K562 (cell line): ENCODE measurements around the gene DPY19L1.
"Not testable (repeated sequence)": the region's sequence is repeated elsewhere in the genome, so short reads cannot be mapped to it uniquely, and the experiment has no call there.

Experiments
- CTCF ChIP-seq, 3 experiments: IDR thresholded peaks in 2 of 3; conservative IDR thresholded peaks in 1 of 3; 2 replicates each; pipeline ENCODE4 v1.5.1; 2011 to 2012; ENCODE audit warnings: low read length in 3 of 3, mild to moderate bottlenecking in 3 of 3, control low read depth in 2 of 3, improper control_type of control experiment in 1 of 3, inconsistent platforms in 1 of 3, low read depth in 1 of 3, mixed read lengths in 1 of 3, moderate library complexity in 1 of 3; ENCODE audit not compliant: insufficient read depth in 2 of 3
- HDAC2 ChIP-seq: fragments of 450-650 bp; IDR thresholded peaks from 2 replicates; pipeline ENCODE4 v1.6.1; 2016; ENCODE audit warnings: mild to moderate bottlenecking
- SP2 ChIP-seq: IDR thresholded peaks from 2 replicates; pipeline ENCODE4 v1.6.1; 2011; ENCODE audit warnings: mild to moderate bottlenecking, low read depth, low read length, moderate library complexity; ENCODE audit not compliant: poor library complexity, severe bottlenecking; ENCODE audit errors: extremely low read depth
- SRF ChIP-seq, 2 experiments: fragments of 250-450, 450-650 bp in 1 of 2; sonication (Bioruptor Pico) in 1 of 2; sonication (generic) in 1 of 2; formaldehyde crosslinking; IDR thresholded peaks; 2 replicates each; pipeline versions ENCODE4 v1.5.0 to v1.5.1; 2020 to 2022; ENCODE audit warnings: mild to moderate bottlenecking in 1 of 2, missing genetic modification reagents in 1 of 2
- TF ChIP-seq, protein P1 (sequence below), 3 experiments: fragments of 200-800 bp in 1 of 3; fragments of 250-450 bp in 1 of 3; fragments of 450-650 bp in 1 of 3; sonication (Bioruptor Pico) in 1 of 3; sonication (Bioruptor generic) in 1 of 3; formaldehyde crosslinking in 1 of 3; IDR thresholded peaks; 2 replicates each; pipeline versions ENCODE4 v1.6.1 to v1.8.0; 2016 to 2022; ENCODE audit warnings: mild to moderate bottlenecking in 2 of 3, missing genetic modification characterization in 2 of 3, missing compliant biosample characterization in 1 of 3, moderate library complexity in 1 of 3

DNA sequence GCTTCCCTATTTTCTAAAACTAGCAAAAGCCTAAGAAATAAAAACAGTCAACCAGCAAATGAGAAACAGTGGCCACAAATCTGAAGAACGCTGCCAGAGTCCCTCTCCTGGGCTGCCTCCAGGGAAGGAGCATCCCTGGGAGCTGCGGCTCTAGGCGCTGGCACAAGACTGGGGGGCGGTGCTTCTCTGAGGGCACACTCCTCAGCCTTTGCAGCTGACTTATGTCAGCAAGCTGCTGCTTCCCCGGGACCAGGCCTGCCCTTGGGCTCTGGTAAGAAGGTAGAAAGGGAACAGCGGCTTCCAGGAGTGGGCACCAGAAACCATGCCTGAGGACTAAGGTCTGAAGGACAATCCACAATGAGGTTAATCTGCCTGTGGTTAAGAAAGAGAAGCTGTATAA is 107.5 kb downstream of the DPY19L1 start:
- TF ChIP-seq, protein P1, sequence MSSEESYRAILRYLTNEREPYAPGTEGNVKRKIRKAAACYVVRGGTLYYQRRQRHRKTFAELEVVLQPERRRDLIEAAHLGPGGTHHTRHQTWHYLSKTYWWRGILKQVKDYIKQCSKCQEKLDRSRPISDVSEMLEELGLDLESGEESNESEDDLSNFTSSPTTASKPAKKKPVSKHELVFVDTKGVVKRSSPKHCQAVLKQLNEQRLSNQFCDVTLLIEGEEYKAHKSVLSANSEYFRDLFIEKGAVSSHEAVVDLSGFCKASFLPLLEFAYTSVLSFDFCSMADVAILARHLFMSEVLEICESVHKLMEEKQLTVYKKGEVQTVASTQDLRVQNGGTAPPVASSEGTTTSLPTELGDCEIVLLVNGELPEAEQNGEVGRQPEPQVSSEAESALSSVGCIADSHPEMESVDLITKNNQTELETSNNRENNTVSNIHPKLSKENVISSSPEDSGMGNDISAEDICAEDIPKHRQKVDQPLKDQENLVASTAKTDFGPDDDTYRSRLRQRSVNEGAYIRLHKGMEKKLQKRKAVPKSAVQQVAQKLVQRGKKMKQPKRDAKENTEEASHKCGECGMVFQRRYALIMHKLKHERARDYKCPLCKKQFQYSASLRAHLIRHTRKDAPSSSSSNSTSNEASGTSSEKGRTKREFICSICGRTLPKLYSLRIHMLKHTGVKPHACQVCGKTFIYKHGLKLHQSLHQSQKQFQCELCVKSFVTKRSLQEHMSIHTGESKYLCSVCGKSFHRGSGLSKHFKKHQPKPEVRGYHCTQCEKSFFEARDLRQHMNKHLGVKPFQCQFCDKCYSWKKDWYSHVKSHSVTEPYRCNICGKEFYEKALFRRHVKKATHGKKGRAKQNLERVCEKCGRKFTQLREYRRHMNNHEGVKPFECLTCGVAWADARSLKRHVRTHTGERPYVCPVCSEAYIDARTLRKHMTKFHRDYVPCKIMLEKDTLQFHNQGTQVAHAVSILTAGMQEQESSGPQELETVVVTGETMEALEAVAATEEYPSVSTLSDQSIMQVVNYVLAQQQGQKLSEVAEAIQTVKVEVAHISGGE (CRISPR knock-in tag; IDR thresholded peaks at IDR 0.05): not testable (repeated sequence)
- TF ChIP-seq CTCF (IDR thresholded peaks at IDR 0.05 in 2 of 3, conservative IDR thresholded peaks at IDR 0.05 in 1 of 3; ENCODE audit: insufficient read depth in 2 of 3, low read depth in 1 of 3, low read length in 3 of 3); SRF (CRISPR knock-in tag; IDR thresholded peaks at IDR 0.05); HDAC2; SP2: not testable (repeated sequence)
